ENCODE results near the gene STAMBPL1.

GRCh38 chr10:88901206-88901983, 21.4 kb downstream of the STAMBPL1 start:
- no peak for TF ChIP-seq SMC3 (IDR thresholded peaks at IDR 0.05; ENCODE audit: low read depth, low read length)
- TF ChIP-seq PBX3 (IDR thresholded peaks at IDR 0.05), result peak; percentile 57; the same call in 1 of the 2 replicates
- no peak for TF ChIP-seq CTCF (IDR thresholded peaks at IDR 0.05)
- no peak; the same call in 1 of the 2 replicates for TF ChIP-seq JUND (IDR thresholded peaks at IDR 0.05)

Data from SK-N-SH (cell line).